GM19463 (cell line): Measurements from ENCODE around the gene SH3BP2.
"Not testable (repeated sequence)": the region's sequence is repeated elsewhere in the genome, so short reads cannot be mapped to it uniquely, and the experiment has no call there.

ENCODE experiments used
- ATAC-seq: cut with Tn5 transposase; IDR thresholded peaks from one replicate; pipeline ENCODE4 v1.9.1; 2021; ENCODE audit warnings: mild to moderate bottlenecking, moderate library complexity; ENCODE audit not compliant: unreplicated experiment

Gene SH3BP2

DNA sequence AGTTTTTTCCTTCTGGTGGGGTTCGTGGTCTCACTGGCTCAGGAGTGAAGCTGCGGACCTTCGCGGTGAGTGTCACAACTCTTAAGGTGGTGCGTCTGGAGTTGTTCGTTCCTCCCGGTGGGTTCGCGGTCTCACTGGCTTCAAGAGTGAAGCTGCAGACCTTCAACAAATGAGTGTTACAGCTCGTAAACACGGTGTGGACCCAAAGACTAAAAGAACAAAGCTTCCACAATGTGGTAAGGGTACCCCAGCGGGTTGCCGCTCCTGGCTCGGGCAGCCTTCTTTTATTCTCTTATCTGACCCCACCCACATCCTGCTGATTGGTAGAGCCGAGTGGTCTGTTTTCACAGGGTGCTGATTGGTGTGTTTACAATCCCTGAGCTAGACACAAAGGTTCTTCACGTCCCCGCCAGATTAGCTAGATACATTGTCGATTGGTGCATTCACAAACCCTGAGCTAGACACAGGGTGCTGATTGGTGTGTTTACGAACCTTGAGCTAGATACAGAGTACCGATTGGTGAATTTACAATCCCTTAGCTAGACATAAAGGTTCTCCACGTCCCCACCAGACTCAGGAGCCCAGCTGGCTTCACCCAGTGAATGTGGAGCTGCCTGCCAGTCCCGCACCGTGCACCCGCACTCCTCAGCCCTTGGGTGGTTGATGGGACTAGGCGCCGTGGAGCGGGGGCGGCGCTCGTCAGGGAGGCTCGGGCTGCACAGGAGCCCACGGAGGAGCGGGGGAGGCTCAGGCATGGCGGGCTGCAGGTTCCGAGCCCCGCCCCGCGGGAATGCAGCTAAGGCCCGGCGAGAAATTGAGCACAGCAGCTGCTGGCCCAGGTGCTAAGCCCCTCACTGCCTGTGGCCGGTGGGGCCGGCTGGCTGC is 30.2 kb upstream of the SH3BP2 start:
- not testable (repeated sequence) for ATAC-seq

DNA sequence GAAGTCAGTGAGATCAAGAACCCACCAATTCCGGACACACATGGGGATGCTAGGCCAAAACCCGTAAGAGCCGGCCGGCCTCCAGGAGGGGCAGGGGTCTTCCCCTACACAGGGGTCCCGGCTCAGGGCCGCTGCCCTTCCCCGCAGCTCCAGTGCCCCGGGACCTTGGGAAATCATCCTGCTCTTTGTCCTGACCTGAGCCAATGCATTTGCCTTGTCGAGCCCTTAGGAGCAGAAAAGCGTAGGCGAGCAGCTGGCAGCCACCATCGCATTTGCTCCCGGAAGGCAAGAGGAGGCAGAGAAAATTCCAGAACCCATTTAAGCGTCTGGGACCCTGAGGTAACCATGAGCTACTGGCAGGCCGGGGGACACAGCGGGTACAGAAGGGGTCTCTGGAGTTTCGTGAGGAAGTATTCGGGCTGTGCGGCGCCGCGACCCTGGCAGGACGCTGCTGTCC is 29.3 kb upstream of the SH3BP2 start:
- ATAC-seq: no peak

DNA sequence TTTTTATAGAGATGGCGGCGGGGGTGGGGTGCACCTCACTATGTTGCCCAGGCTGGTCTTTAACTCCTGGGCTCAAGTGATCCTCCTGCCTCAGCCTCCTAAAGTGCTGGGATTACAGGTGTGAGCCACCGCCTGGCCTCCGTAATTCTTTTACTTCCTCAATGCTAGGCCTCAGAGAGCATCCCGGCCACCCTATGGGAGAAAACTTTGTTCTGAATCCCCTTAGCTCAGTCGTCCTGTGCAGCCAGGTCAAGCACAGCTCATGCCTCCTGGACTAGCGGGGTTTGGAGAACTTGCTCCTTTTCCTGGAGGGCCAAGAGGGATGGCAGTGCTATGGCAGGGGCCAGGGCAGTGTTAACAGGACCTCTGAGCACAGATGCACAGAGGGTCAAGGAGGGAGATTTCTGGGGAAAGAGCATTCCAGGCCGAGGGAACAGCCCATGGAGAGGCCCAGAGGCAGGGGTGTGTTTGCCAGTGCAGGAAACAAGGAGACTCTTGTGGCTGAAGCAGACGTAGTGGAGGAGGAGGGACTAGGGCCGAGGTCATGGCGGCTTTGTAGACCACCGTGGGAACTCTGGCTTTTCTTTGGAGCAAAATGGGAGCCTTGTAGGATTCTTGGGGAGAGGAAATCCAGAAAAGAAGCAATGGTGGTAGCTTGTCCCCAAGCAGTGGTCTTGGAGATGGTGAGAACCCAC is 26.9 kb upstream of the SH3BP2 start:
- ATAC-seq: no peak

DNA sequence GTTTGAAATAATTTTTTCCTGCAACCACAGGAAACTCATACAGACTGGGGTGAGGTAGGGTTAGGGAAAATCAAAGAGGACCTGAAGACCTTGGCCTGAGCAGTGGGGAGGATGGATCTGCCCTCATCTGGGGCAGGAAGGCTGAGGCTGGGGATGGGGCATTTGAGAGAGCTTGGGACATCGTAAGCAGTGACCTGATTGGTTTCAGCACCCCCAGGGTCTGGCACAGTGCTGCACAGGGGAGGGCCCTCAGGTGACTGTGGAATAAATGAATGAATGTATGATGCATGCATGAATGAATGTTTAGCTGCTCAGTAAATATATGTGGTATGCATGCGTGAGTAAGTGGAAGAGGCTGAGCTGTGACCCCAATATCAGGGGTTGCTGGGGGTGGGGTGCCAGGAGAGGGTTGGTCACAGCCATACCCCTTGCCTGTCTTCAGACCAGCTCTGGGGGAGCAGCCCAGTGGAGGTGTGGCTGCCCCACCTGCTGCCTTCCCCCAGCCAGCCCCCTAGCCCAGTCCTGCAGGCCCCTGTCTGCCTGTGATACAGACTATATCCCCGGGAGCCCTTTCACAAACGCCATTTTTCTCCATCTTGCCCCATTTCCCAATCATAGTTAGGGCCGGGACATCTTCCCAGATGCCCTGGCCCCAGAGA is 25.7 kb upstream of the SH3BP2 start:
- ATAC-seq: no peak

DNA sequence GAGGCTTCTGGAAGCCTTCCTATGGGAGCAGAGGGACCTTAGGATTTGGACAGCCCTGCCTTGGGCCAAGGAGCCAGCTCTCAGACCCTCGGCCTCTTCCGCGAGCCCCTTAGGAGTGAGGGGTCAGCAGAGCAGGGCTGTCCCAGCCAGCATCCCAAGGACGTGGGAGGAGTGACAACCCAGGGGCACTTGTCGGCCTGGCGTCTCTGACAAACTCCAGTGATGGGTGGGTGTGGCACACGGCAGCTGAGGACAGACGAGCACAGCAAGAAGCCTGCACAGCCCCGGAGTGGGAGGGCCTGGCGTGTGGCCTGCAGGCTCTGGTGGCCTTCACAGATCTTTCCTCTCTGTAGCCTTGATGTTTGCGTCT is 25.2 kb upstream of the SH3BP2 start:
- no peak for ATAC-seq

DNA sequence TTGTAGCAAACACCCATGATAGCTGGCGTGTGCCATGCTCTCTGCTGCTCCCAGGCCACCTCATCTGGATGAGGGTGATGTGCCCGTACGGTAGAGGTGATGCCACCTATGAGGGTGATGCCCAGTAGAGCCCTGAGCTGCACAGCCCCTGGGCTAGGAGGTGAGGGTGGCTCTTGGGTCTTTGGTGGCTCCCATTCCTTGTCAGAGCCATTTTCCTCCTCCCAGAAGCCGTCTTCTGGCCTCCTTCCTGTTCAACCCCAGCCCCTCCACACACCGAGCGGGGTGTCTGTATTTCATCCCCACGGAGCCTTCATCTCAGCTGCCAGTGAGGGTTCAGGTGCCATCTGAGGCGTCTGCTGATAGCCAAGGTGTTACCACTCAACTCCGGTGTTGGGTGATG is 24.8 kb upstream of the SH3BP2 start:
- no peak for ATAC-seq

DNA sequence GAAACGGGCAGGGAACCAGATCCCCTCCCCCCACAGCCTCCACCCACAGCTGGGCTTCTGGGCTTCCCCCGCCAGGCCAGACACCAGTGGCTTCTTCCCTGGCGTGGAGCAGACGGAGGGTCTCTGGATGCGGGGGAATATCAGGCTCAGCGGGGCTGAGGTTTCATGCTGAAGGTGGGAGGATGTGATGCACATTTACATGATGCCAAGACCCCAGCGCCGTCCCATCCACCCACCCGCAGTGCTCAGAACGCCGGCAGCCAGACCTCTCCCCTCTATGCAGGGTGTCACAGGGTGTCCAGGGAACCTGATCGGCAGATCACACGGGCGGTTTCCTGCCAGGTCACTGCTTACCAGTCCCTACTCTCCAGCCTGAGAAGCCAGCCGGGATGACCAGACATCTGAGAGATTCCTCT is 24.0 kb upstream of the SH3BP2 start:
- no peak for ATAC-seq

DNA sequence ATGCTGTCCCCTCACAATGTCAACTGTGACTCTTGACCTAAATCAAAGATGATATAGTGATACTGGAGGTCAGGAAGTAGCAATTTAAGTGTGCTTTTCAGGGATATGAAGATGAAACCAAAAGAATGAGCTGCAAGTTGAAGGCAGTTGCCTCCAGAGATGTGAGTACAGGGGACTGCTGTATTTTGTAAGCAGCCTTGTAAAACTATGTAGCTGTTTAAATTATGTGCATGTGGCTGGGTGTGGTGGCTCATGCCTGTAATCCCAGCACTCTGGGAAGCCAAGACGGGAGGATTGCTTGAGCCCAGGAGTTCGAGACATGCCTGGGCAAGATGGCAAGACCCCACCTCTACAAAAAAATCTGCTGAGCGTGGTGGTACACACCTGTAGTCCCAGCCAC is 21.6 kb upstream of the SH3BP2 start:
- ATAC-seq: no peak

DNA sequence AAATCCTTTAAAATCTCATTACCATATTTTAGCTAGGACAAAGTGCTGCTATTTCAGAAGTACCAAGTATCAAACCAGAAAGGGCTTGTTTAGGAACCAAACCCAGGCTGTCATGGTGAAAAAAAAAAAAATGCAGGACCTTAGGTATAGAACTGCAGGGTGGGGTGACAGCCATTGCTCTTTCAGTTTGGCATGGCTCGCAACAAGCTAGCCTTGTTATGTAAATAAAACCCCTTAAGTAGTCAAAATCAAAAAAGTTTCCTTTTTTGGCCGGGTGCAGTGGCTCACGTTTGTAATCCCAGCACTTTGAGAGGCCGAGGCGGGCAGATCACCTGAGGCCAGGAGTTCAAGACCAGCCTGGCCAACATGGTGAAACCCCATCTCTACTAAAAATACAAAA is 12.2 kb upstream of the SH3BP2 start:
- not testable (repeated sequence) for ATAC-seq

DNA sequence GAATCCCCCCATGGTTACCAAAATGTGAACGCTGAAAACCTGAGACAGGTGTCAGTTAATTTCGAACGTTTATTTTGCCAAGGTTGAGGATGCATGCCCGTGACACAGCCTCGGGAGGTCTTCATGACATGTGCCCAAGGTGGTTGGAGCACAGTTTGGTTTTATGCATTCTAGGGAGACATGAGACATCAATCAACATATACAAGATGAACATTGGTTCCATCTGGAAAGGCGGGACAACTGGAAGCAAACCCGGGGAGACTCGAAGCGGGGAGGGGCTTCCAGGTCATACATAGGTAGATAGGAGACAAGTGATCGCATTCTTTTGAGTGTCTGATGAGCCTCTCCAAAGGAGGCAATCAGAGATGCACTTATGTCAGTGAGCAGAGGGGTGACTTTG is 11.0 kb upstream of the SH3BP2 start:
- ATAC-seq: no peak

DNA sequence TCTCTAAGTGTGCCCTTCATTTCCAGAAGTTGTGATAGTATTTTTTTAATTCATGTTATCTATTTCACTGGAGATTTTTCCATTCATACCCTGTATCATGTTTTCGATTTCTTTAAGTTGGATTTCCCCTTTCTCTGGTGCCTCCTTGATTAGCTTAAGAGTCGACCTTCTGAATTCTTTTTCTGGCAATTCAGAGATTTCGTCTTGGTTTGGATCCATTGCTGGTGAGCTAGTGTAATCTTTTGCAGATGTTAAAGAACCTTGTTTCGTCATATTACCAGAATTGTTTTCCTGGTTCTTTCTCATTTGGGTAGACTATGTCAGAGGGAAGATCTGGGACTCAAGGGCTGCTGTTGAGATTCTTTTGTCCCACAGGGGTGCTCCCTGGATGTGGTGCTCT is 9.1 kb upstream of the SH3BP2 start:
- no peak for ATAC-seq

DNA sequence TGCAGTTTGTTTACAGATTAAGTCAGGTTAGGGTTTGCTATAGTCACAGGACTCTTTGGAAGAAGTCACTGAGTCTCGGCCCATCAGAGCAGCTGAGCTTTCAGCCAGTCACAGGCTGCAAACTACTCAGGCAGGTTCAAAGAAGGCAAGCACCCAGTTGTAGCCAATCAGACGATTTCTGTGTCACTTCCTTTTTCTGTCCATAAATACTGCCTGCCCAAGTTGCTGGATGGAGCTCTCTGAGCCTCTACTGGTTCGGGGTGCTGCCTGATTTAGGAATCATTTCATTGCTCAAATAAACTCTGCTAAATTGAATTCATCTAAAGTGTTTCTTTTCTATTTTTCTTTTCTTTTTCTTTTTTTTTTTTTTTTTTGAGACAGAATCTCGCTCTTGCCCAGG is 7.3 kb upstream of the SH3BP2 start:
- no peak for ATAC-seq

DNA sequence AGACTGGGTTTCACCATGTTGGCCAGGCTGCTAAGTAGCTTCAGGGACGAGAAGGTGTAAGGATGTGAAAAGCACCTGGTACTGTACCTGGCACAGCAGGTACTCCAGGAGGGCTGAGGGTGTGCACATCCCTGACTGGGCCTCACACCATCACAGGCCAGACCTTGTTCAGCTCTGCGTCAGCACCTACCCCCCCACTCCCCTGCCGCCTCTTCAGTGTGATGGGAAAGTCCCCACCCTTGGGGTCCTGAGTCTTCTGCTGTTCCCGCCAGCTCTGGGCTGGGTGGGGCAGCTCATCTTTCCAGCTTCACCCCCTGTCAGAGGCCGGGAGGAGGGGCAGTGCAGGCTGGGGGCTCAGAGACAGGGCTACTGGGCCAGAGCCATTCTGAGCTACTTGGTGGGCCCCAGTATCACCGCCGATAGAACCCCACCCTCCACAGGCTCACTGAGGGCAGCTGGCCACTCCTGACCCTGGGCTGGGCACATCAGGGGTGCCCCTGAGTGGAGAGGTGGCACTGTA is 6.7 kb upstream of the SH3BP2 start:
- no peak for ATAC-seq

DNA sequence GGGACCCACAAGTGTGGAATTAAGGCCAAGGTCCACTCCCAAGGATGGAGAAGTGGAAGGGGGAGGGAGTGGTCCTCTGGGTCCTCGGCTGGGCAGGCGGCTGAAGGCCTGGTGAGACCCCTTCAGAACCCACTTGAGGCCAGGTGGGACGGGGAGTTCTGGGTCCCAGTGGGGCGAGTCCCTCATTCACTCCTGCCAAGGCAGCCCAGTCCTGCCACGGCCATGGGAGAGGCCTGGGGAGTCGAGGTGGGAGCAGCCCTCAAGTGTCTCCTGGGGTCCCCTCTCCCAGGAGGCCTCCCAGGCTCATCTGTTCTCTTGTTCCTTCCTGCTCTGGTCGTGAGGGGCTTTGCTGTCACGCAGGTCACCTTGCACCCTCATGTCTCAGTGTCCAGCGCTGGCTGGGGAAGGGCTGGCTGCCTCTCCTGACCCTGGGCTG is 6.1 kb upstream of the SH3BP2 start:
- ATAC-seq: no peak

DNA sequence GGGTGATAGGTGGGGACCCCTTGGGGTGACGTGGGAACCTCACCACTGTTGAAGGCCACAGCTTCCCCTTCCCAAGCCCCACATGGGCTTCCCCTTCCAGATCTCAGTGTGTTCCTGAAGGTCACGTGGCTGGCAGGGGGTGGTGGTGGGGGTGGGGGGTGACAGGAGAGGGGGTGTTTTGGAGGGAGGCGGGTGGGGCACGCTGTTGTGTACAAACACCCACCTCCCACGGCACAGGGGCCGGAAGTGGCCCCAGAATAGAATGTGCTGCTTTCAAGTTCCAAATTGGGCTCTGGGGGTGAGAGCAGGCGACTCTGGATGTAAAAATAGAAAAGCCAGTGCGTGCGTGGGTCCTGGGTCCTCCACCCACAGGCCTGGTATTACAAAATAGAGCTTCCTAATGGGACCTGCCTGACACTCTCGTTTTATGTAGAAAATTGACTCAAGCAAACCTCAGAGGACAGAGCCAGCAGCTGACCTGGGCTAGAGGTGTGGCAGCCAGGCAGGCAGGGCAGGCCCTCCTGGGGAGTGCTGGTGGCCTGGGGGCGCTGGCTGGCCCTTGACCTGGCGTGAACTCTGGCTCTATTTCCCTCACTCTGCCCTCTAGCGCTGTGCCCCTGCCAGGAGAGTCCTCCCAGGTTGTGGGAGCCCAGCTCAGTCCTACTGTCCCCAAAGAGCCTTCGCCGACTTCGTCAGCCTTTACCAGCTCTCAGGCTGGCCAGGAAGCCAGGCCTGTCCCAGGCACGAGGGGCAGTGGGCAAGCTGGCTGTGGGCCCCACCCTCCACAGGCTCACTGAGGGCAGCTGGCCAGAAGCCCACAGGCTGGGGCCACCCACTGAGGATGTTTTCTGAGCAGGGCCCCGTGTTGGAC is 5.4 kb upstream of the SH3BP2 start:
- peak; percentile 78 for ATAC-seq

DNA sequence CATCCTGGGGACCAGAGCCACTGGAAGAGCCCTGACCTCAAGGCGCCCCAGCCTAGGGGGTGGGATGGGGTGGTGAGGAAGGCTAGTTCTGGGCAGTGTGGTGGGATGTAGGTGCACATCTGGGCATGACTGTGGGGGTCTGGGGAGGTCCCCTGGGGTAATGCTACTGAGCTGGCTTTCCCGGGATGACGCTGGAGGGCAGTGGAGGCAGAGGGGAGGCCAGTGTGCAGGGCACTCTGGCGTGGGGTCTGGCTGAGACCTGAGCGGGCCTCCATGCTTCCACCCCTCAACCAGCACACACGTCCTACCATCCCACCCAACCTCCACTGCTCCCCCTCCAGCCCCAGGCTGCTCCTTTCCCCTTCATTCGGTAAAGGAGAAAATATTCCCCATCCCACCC is 4.8 kb upstream of the SH3BP2 start:
- ATAC-seq: no peak

DNA sequence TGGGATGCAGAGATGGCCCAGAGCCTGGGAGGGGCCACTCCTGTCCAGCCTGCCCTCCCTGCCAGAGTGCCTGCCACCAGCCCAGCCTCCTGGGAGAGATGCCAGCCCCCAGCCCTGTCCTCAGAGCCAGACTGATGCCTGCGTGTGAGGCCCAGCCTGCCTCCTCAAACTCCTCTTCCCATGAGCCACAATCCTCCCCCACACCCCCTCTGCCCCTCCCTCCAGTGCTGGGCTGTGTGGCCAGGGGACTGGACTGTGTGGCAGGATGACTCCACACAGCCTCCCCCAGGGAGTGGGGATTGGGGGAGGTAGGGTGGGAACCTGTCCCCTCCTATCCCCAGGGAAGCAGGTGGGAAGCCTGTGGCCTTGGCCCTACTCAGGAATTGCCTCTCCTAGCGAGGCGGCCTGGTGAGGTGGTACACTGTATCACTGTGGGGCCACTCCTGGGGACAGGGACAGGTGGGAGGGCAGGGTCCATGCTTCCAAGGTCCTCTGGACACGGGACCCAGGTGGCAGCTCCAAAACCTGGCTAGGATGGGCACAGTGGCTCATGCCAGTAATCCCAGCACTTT is 4.3 kb upstream of the SH3BP2 start:
- ATAC-seq: no peak

DNA sequence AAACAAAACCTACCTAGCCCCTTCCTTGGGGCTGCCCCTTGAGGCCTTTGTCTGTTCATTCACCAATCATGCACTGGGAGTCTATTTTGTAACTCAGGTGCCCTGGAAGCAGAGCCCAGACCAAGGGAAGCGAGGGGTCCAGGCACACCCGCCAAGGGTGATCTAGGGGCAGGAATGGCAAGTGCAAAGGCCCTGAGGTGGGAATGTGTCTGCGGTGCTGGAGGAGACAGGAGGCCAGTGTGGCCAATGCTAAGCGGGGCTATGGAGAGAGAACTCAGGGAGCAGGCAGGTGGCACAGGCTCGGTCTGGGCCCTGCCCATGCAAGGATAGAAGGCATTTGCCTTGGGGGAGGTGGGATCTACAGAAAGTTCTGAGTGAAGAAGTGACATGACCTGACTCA is 3.5 kb upstream of the SH3BP2 start:
- no peak for ATAC-seq

DNA sequence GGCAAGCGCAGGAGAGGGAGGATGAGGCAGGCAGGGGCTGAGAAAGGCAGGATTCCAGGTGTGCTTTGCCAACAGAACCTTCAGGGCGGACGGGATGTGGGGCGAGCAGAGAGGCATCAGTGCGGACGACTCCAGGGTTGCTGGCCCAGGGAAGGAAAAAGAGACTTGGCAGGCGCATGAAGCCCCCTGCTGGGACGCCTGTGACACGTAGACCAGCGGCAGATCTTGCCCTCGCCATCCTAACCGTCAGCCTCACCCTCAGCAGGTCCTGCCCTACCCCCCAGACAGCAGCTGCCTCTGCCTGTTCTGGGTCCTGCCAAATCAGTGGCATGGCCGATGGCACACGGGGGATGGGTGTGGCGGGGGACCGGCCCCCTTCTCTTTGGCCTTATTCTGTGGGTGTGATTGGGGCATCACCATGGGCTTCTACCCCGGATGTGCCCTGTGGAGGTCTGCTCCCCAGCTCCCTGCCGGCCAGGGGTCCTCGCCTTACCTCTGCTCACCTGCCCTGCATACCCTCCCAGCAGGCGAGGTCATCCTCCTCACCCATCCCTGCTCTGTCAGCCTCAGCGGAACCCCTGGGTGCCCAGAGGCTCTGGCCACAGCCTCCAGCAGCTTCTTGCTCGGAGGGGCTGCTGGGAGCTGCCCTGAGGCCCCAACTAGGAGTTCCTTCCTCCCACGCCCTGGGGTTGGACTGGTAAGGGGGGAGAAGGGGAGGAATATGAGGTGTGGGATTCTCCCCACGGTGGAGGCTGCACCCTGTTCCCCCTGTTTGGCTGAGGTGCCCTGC is 2.9 kb upstream of the SH3BP2 start:
- no peak for ATAC-seq
